Measurements from ENCODE around the gene TBC1D30.
"Not testable (repeated sequence)": the region's sequence is repeated elsewhere in the genome, so short reads cannot be mapped to it uniquely, and the experiment has no call there.

Gene TBC1D30

DNA sequence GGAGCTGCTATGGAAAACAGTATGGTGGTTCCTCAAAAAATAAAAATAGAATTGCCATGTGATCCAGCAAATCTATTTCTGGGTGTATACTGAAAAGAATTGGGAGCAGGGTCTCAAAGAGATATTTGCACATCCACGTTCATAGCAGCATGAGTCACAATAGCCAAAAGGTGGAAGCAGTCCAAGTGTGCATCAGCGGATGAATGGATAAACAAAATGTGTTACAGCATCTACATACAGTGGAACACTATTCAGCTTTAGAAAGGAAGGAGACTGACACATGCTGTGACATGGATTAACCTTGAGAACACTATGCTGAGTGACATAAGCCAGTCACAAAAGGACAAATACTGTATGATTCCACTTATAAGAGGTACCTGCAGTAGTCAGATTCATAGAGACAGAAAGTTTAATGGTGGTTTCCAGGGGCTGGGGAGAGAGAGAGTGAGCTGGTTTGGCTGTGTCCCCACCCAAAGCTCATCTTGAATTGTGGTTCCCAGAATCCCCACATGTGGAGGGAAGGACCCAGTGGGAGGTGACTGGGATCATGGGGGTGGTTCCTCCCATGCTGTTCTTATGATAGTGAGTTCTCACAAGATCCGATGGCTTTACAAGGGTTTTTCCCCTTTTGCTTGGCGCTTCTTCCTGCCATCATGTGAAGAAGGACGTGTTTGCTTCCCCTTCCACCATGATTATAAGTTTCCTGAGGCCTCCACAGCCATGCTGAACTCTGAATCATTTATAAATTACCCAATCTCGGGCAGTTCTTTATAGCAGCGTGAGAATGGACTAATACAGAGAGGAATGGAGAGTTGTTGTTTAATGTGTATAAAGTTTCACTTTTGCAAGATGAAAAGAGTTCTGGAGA lies 17.6 kb upstream of the TBC1D30 start:
- no peak for DNase-seq (ENCODE audit: low read depth)

- no peak for DNase-seq (ENCODE audit: low read depth)
Observed at GRCh38 chr12:64808110-64808509, 16.3 kb upstream of the TBC1D30 start.

GRCh38 chr12:64810831-64811230 lies 13.6 kb upstream of the TBC1D30 start:
- no peak for DNase-seq (ENCODE audit: low read depth)

GRCh38 chr12:64813723-64814122 lies 10.7 kb upstream of the TBC1D30 start:
- no peak for DNase-seq (ENCODE audit: low read depth)

DNA sequence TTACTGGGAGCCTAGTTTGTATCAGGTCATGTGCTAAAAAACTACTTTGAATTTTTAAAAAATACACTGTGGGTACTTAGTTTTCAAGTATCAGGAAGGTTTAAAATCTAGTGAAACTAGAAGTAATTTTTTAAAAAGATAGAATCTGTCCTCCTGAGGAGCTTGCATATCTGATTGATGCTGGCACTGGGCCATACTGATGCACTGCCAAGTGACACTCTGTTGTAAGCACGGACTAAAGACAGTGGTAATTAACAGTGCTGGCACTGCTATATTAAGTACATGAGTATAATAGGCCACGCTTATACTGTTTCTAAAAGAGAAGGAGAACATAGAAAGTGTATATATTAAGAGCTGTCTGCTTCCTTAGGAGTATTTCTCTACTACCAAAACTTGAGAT lies 10.0 kb upstream of the TBC1D30 start:
- no peak for DNase-seq (ENCODE audit: low read depth)

- DNase-seq (ENCODE audit: low read depth): no peak
Observed at GRCh38 chr12:64819816-64820402, 4.5 kb upstream of the TBC1D30 start.

DNA sequence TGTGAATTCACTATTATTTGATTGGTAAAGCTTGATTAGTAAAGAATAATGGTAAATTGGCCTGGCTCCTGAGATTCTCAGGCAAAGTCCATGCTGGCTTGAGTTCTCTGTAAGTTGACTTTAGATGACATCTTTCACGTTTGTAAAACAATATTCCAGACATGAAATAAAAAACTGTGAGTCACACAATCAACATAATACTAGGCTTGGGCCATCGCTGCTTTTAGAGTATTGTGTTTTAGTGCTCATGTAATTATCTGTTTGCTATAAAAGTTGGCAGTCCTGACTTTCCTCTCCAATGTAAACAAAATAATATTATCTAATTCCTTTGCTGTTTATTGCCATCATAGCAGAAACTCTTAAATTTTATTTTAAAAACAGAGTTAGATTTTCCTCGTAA lies 3.9 kb upstream of the TBC1D30 start:
- no peak for DNase-seq (ENCODE audit: low read depth)

DNA sequence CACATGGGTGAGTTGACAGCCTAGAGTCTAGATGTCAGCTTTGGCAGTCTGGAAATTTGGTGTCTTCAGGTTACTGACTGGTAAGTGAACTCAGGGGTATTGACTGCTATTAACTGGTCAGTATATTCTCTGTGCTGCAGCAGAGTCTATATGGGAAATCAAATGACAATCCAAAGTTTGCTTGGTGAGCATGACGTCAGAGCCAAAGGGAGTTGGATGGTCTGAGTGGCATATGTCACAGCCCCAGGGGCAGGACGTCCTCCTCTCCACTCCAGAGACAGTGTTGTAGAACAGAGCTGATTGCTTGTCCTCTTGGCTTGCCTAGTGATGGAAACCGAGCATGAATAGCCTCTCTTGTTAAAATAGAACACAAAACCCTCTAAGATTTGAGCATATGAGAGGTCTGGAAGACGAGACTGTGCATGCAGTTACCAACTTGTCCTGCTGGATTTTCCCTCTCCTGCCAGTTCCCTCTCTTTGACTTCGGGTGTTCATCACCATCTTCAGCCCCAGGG lies 3.3 kb upstream of the TBC1D30 start:
- DNase-seq (ENCODE audit: low read depth): no peak

GRCh38 chr12:64824130-64824499 lies 332 bp upstream of the TBC1D30 start:
- no peak for DNase-seq (ENCODE audit: low read depth)

DNA sequence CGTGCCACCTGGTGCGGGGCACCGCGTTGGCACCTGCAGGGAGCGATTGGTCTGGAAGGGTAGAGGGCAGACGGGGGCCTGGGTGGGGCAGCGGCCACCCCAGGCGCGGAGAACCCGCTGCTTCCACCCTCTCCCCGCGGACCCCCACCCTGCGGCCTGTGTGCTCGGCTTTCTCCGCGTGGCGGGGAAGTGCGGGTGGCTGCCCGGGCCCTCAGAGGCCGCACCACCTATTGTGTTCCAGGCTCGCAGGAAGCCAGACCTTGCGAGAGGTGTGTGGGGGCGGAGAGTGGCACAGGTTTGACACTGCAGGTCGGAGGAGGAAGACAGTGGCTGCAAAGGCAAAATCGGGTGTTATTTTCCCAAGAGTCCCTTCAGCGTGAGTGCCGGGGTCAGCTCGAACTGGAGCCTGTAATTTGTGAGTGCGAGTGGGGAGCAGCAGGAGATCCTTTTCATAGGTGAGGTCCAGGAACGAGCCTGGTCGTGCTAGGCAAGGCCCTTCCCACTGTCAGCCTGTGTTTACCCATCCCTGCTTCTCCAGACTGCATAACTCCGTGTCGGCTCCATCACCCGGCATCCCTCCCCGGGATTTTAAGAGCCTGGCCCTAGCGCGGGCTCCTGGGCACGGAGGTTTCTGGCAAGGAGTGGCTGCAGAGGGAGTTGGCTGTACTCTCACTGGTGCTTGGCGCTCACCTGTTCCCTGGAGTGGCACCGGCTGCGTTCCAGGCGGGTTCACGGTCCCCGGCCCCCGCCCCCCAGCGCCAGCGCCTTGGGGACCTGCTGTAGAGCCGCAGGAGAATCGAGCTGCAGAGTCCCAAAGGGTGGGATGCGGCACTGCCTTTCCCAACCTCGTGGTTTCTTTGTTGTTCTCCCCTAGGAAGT lies 935 bp downstream of the TBC1D30 start:
- no peak for DNase-seq (ENCODE audit: low read depth)

DNA sequence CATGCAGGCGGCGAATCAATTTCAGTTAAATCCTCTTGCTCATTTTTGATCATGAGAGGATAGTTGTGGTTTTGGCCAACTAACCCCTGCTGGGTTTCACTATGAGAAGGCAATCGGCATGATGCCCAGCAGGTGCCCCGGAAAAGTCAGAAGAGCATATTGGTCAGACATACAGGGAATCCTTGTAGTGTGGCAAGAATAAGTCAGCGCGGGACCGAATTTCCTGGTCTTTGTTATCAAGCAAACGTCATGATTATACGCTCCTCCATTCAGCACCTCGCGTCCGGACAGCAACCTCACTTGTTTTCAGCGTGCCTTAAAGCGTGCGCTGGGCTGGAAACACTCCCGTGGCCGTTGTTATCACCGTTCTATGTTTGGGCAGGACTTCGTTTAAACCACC lies 1.8 kb downstream of the TBC1D30 start:
- DNase-seq (ENCODE audit: low read depth): no peak

DNA sequence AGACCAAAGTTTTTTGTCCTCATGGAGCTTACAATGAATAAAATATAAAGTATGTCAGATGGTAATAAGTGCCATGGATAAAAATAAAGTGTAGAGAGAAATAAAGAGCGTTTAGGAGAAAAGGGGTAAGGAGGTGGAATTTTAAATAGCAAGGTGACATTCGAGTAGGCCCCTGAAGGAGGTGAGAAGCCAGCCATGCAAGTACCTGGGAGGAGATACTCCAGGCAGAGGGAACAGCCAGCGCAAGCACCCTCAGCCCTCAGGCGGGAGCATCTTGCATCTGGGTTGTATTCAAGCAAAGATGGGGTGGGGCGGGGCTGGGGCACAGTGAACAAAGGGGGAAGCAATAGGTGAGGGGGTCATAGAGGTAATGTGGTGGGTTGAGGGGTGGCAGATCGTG lies 4.3 kb downstream of the TBC1D30 start:
- DNase-seq (ENCODE audit: low read depth): no peak

DNA sequence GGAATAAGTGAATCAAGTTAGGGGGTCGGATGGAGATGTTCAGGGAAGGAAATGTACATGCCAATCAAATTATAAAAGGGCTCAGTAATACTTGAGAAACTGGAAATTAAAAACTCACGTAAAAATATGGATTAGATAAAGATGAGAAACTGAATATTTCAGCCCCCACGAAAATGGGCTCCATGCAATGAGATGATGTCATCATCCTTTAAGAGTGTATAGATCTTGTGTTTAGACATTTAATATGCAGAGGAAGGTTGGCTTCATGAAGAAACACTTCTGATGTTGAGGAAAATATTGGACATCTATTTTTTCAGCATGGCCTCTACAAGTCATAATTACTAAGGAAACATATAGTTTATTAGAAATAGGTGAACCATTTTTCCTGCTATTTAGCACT lies 9.5 kb downstream of the TBC1D30 start:
- no peak for DNase-seq (ENCODE audit: low read depth)

GRCh38 chr12:64835901-64836300 lies 11.5 kb downstream of the TBC1D30 start:
- DNase-seq (ENCODE audit: low read depth): no peak

- DNase-seq (ENCODE audit: low read depth): no peak
Observed at GRCh38 chr12:64836856-64837255, 12.4 kb downstream of the TBC1D30 start.

- DNase-seq (ENCODE audit: low read depth): no peak
Observed at GRCh38 chr12:64837427-64837826, 13.0 kb downstream of the TBC1D30 start.

DNA sequence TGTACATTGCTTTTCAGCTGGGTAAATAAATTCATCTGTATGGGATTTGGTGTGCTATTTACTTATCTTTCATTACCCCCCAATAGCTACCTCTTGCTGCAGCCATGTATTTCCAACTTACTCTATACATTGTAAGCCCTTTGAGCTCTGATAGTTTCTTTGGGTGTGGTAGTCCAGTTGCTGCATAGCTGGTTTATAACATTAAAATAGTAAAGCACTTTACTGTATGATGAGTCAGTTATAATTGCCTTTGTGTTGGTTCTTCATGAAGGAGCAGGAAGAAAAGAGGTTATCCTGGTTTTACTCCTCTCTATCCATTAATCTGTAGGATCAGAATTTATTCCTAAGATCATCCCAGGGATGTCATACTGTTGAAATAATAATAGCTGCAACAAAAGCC lies 15.7 kb downstream of the TBC1D30 start:
- no peak for DNase-seq (ENCODE audit: low read depth)

DNA sequence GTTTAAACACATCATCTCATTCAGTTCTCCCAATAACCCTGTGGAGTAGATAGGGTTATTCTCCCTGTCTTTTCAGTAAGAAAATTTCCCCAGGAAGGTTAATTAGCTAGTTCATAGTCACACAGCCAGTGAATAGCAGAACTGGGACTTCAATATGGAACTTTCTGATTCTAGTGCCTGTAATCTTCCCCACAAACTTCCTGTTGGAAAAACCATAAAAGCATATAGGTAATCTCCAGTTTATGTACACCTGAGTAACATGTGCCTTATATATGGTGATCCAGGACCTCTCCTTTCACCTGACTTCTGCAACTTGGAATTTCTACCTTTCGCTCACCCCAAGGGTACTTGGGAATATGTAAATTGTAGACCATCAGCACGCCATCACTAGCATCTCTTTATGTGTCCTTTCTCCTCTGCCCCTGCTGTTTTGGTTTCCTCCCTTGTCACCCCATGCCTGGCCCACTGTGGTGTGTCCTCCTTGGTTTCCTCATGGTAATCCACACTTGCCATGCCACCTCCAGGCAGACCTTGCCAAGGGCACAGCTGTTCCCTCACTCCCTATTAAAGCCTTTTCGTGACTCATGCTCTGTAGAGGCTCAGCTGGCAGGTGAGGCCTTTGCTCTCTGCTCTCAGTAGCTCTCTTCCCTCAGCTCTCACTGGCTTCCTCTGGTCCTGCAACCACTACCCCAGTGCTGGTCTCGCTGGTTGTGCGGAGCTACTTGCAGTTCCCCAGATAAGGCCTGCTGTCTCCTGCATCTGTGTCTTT lies 16.7 kb downstream of the TBC1D30 start:
- no peak for DNase-seq (ENCODE audit: low read depth)

DNA sequence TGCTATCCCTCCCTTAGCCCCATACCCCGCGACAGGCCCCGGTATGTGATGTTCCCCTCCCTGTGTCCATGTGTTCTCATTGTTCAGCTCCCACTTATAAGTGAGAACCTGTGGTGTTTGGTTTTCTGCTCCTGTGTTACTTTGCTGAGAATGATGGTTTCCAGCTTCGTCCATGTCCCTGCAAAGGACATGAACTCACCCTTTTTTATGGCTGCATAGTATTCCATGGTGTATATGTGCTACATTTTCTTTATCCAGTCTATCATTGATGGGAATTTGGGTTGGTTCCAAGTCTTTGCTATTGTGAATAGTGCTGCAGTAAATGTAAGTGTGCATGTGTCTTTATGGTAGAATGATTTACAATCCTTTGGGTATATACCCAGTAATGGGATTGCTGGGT lies 24.0 kb downstream of the TBC1D30 start:
- DNase-seq (ENCODE audit: low read depth): not testable (repeated sequence)

DNA sequence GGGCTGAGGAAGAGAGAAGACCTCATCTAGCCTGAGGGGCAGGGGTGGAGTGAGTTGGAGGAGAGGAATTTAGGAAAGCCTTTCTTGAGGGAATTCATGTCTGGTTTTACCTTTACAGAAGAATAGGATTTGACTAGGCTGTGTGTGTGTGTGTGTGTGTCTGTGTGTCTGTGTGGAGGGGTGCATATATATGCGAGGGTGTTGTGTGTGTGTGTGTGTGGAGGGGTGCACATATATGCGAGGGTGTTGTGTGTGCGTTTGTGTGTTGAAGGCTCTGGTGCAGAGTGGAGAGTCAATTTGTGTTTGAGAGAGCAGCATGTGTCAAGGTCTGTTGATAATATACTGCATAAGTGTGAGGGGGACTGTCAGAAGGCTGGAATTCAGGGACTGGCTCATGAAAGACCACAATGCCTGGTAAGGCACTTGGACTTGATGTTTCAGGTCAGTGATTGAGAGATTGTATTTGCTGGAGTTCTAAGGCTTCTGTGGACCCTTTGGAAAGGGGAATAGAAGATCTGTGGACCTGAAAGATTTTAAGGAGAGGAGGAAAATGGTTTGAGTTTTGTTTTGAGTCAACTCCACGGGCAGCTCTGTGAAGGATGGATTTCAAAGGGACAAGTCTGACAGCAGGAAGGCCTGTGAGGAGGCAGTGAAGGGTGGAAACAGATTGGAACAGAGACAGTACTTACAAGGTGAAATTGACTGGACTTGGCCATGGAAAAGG lies 34.6 kb downstream of the TBC1D30 start:
- DNase-seq (ENCODE audit: low read depth): no peak

DNA sequence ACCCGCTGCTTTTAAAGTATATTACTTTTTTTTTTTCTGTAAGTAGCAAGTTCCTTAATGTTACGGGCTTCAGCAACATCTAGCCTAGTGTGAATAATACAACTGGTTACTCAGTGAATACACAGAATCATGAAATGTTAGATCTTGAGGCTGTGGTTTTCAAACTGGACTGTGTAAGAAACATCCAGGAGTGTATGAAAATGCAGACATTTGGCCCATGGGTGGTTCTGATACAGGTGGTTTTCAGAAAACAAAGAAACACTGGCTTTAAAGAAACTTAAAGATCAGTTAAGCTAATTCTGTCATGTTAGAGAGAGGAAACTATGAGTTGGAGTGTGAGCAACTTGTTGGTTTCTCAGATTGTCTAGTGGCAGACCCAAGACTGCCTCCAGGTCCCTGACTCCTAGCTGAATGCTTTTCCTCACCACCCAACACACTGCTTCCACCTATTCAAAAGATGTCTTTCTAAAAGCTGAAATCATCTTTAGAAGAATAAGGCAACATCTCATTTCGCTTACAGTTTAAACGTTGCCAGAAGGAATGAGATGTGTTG lies 36.1 kb downstream of the TBC1D30 start:
- no peak for DNase-seq (ENCODE audit: low read depth)

Measured in stimulated activated CD8-positive, alpha-beta memory T cell treated with anti-CD3 and anti-CD28 coated beads, Interleukin-12 subunit alpha, Interleukin-12 subunit beta, amount 100 ng/mL, for 1 hour (primary cell).